GM18517 (cell line): ENCODE data around the gene RABAC1.
"Not testable (repeated sequence)": the region's sequence is repeated elsewhere in the genome, so short reads cannot be mapped to it uniquely, and the experiment has no call there.

Experiments
- ATAC-seq: cut with Tn5 transposase; IDR thresholded peaks from one replicate; pipeline ENCODE4 v1.9.1; 2021; ENCODE audit warnings: mild to moderate bottlenecking, moderate library complexity; ENCODE audit not compliant: unreplicated experiment

Gene RABAC1

GRCh38 chr19:41951686-41952172 lies 7.4 kb downstream of the RABAC1 start:
- ATAC-seq: no peak

GRCh38 chr19:41947091-41947490 lies 12.0 kb downstream of the RABAC1 start:
- no peak for ATAC-seq

- ATAC-seq: peak; percentile 78
Observed at GRCh38 chr19:41945135-41945766, 13.9 kb downstream of the RABAC1 start.

GRCh38 chr19:41944336-41944735 lies 14.8 kb downstream of the RABAC1 start:
- no peak for ATAC-seq

DNA sequence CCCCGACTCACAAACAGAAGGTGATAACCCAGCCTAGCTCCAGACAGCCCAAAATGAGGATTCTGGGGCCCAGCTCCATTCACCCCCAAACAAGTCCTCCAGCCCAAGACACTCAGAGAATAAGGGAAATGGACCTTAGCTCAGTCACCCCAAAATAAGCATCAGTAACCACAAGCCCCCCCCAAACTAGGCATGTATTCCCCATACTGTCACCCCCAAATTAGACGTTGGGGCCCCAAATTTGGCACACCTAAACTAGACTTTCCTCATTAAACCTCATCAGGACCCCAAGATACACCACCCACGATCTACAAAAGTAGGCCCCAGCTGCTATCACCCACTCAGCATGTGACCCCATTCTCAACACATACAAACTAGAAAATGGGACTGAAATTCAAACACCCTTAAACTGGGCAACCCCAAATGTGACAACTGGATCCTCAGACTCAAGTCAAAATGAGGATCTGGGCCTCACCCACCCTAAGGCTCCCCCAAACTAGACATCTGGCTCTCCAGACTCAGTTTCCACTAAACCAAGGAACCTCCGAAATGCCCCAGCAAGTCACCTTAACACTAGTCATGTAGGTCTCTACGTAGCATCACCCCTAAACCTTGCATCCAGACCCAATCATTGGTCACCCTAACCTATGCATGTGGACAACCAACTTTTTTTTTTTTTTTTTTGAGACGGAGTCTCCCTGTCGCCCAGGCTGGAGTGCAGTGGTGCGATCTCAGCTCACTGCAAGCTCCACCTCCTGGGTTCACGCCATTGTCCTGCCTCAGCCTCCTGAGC lies 17.5 kb downstream of the RABAC1 start:
- no peak for ATAC-seq

- no peak for ATAC-seq
Observed at GRCh38 chr19:41940731-41941409, 18.3 kb downstream of the RABAC1 start.

GRCh38 chr19:41939861-41940730 lies 19.0 kb downstream of the RABAC1 start:
- ATAC-seq: no peak

GRCh38 chr19:41939209-41939608 lies 19.9 kb downstream of the RABAC1 start:
- not testable (repeated sequence) for ATAC-seq

DNA sequence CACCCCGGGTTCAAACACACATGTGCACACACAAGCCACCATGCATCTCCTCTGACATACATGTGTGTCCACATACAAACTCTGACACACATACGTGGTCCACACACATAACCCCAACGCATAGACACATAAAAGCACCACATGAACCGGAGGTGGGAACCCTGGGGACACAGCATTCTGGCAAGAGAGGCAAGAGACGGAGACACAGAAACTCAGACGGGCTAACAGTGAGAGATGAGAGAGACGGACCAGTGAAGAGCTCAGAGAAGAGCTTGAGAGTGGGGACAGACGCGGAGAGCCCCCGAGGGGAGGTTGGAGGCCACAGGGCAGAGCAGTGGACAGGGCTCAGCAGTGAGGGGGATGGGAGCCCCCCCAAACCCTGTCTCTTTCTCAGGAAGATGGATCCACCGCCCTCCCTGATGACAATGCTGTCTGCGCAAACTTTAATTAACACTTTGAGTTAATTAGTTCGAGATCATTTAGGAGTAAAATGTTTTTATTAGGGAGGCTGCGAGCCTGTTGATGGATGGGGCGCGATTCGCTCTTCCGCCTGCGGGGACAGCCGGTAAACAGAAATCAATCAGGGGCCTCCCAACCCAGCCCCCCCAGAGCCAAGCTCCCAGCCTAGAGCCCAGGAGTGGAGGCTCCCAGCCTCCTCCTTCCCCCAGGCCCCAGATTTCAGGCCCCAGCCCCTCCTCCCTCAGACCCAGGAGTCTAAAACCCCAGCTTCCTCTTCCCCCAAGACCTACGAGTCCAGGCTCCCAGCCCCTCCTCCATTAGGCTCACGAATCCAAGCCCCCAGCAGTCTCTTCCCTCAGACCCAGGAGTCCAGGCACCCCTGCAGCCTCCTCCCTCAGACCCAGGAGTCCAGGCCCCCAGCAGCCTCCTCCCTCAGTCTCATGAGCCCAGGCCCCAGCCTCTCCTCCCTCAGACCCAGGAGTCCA lies 21.3 kb downstream of the RABAC1 start:
- no peak for ATAC-seq

- no peak for ATAC-seq
Observed at GRCh38 chr19:41936961-41937360, 22.2 kb downstream of the RABAC1 start.

DNA sequence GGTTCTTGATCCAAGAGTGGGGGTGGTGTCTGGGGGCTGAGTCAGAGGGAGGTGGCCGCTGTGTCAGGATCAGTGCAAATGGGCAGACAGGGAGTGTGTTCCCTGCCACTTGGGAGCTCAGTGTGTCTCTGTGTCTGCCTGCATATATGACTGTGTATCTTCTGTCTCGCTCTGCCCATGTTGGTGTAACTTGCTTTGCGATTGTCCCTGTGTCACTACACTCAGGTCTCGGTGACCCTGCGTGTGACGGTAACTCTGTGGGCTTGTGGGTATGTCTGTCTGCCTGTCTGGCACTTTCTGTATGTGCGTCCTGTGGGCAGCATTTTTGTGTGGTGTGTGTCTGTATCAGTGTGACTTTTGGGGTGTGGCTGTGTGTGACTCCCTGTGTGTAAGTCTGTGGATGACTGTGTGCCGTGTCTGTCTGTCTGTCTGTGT lies 22.7 kb downstream of the RABAC1 start:
- no peak for ATAC-seq

GRCh38 chr19:41935760-41936415 lies 23.2 kb downstream of the RABAC1 start:
- no peak for ATAC-seq

DNA sequence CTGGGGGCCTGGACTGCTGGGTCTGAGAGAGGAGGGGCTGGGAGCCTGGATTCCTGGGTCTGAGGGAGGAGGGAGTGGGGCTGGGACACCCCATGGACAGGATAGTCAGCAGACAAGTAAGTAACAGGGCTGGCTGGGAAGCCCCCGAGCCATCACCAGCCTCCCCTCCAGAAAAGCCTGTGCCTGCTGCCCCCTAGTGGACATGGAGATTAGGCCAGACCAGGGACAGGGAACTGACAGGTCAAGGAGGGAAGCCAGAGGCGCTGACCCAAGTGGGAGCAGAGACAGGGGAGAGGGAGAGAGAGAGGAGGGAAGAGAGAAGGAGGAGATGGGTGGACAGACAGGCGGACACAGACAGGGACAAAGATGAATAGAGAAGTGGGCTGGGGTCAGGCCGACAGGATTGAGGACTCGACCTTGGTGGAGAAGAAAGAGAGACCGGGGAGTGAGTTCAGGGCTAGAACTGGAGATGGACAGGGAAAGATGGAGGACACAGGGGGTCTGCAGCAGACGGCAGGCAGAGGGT lies 24.2 kb downstream of the RABAC1 start:
- no peak for ATAC-seq

- ATAC-seq: no peak
Observed at GRCh38 chr19:41933693-41934426, 25.3 kb downstream of the RABAC1 start.

GRCh38 chr19:41932720-41933332 lies 26.3 kb downstream of the RABAC1 start:
- no peak for ATAC-seq

DNA sequence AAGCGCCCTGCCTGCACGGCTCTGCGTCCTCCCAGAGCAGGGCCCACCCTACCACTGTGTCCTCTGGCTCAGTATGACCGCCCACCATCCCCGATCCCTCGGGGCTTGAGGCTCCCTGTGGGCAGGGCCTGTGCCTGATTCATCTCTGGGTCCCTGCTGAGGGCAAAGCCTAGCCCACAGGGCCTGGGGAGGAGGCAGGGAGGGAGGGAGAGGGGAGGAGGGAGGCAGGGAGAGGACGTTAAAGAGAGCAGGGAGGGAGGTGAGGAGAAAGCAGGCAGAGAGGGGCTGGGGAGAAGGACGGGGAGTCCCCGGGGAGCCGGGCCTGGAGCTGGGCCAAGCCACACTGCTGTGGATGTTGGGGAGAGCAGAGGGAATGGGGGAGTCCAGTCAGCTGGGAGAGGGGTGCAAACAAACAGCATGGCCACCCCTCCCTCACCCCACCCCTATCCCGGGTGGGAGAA lies 26.8 kb downstream of the RABAC1 start:
- no peak for ATAC-seq

- no peak for ATAC-seq
Observed at GRCh38 chr19:41930926-41931592, 28.1 kb downstream of the RABAC1 start.
